Measurements from ENCODE around the gene CNTN3.

CNTN3 gene

GRCh38 chr3:74606996-74607395, 7.5 kb downstream of the CNTN3 start:
- H3K4me3 ChIP-seq (ENCODE audit: low read depth, low read length), result no peak overlapping the region
- ChIA-PET CTCF (no interaction called here), POLR2A (interaction anchor here (0.6 kb wide), 1 partner anchor 140 kb away, joined by 3 read pairs; no protein-coding TSS in a partner anchor)
- no peak for TF ChIP-seq CTCF (IDR thresholded peaks at IDR 0.05; ENCODE audit: insufficient read depth, low read length, missing control alignments)
- no peak for DNase-seq (ENCODE audit: low read depth, low spot score)

DNA sequence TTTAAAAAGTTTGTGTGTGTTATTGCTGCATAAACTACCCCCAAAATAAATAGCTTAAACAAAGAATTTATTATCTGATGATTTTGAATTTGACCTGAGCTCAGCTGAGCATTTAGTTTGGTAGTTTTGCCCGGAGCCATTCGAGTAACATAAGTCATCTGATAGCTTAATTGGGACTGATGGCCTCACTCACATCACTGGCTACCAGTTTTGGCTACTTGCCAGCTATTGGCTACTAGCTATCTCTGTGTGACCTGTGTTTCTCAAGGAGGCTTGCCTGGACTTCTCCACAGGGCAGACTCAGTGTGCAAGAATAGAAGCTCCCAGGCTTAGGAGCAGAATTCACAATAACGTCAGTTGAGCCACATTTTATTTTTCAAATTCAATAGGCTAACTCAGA, 9.0 kb downstream of the CNTN3 start:
- no peak for DNase-seq (ENCODE audit: low read depth, low spot score)
- no peak for TF ChIP-seq CTCF (IDR thresholded peaks at IDR 0.05; ENCODE audit: insufficient read depth, low read length, missing control alignments)
- ChIA-PET CTCF (no interaction called here), POLR2A (no interaction called here)
- no peak overlapping the region for H3K4me3 ChIP-seq (ENCODE audit: low read depth, low read length)

DNA sequence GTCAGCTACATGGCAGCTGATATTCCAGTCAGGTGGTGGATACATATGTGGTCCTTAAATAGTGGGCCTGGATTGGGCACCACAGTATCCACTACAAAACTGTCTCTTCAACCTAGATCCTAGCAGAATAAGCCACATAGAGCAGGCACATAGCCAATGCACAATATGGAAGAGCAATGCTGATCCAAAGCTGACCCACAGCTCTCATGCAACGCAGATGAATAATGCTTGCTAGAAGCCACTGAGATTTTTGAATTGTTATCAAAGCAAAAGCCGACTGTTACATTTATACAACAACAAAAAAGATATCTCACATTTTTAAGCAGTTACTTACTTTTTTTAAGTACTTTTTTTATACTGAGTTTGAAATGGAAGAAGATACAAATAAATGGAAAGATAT, 11.2 kb downstream of the CNTN3 start:
- CTCF ChIA-PET, result no interaction called here

DNA sequence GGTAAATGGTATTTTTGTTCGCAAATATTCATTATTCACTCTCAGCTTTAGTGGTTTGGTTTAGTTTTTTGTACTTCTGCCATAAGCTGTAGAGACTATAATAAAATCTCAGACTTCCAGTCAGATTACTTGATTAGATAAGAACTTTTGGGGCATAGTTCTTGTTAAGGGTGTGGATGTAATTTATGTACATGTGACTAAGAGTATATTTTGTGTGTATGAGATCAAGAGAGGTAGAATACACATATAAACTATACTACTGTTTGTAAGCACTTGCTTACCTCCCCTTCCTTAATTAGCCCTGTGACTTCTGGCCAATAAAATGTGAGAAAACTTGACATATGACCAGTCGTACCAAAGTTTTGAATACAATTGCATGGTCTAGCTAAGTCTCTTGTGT, 12.0 kb downstream of the CNTN3 start:
- no peak overlapping the region for H3K4me3 ChIP-seq (ENCODE audit: low read depth, low read length)
- no peak for TF ChIP-seq CTCF (IDR thresholded peaks at IDR 0.05; ENCODE audit: insufficient read depth, low read length, missing control alignments)
- DNase-seq (ENCODE audit: low read depth, low spot score), result no peak
- POLR2A ChIA-PET, result no interaction called here
- CTCF ChIA-PET, result no interaction called here

More for the DNA sequence above, 11.2 kb downstream of the CNTN3 start:
- POLR2A ChIA-PET, result no interaction called here
- no peak overlapping the region for H3K4me3 ChIP-seq (ENCODE audit: low read depth, low read length)
- no peak for TF ChIP-seq CTCF (IDR thresholded peaks at IDR 0.05; ENCODE audit: insufficient read depth, low read length, missing control alignments)
- no peak for DNase-seq (ENCODE audit: low read depth, low spot score)

GRCh38 chr3:74601793-74602192, 12.7 kb downstream of the CNTN3 start:
- CTCF ChIA-PET, result interaction anchor here (0.8 kb wide), 1 partner anchor 10 kb away, joined by 3 read pairs; no protein-coding TSS in a partner anchor
- POLR2A ChIA-PET, result no interaction called here
- no peak overlapping the region for H3K4me3 ChIP-seq (ENCODE audit: low read depth, low read length)
- no peak for TF ChIP-seq CTCF (IDR thresholded peaks at IDR 0.05; ENCODE audit: insufficient read depth, low read length, missing control alignments)
- no peak for DNase-seq (ENCODE audit: low read depth, low spot score)

- no peak for DNase-seq (ENCODE audit: low read depth, low spot score)
- POLR2A ChIA-PET, result no interaction called here
- TF ChIP-seq CTCF (IDR thresholded peaks at IDR 0.05; ENCODE audit: insufficient read depth, low read length, missing control alignments), result no peak
These were observed 14.9 kb downstream of the CNTN3 start for GRCh38 chr3:74599564-74599963.

More at GRCh38 chr3:74599564-74599963, 14.9 kb downstream of the CNTN3 start:
- CTCF ChIA-PET, result no interaction called here
- H3K4me3 ChIP-seq (ENCODE audit: low read depth, low read length), result no peak overlapping the region
